ENCODE results near the gene GCHFR.

GCHFR gene

DNA sequence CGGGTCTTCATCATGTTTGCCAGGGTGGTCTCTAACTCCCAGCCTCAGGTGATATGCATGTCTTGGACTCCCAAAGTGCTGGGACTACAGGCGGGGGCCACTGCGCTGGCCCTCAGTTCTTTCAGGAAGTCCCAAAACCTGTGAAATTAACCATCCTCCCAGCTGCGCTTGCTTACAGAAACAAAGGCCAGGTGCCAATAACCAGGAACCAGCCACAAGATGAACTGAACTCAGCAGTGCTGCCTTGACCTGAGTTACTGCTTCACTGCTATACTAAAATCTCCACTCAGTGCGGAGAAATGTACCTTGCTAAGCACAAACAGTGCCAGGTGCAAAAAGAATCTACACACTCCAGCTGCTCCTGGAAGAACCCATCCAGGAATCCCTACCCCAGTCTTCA, 3.9 kb upstream of the GCHFR start:
- H3K36me3 ChIP-seq (ENCODE audit: control insufficient read depth, insufficient read depth, low read length): no peaks in the 10 kb centered on the region
- H3K4me1 ChIP-seq (ENCODE audit: control insufficient read depth, insufficient read depth, low read length): peaks cover 3% of the 10 kb centered on the region
- H3K27ac ChIP-seq (ENCODE audit: low read depth, low read length): no peak overlapping the region
- H3K9ac ChIP-seq (ENCODE audit: low read length): no peak overlapping the region
- no peak overlapping the region for H3K4me3 ChIP-seq (ENCODE audit: low read length)
- no peaks in the 10 kb centered on the region for H3K27me3 ChIP-seq (ENCODE audit: control insufficient read depth, insufficient read depth, low read length)

DNA sequence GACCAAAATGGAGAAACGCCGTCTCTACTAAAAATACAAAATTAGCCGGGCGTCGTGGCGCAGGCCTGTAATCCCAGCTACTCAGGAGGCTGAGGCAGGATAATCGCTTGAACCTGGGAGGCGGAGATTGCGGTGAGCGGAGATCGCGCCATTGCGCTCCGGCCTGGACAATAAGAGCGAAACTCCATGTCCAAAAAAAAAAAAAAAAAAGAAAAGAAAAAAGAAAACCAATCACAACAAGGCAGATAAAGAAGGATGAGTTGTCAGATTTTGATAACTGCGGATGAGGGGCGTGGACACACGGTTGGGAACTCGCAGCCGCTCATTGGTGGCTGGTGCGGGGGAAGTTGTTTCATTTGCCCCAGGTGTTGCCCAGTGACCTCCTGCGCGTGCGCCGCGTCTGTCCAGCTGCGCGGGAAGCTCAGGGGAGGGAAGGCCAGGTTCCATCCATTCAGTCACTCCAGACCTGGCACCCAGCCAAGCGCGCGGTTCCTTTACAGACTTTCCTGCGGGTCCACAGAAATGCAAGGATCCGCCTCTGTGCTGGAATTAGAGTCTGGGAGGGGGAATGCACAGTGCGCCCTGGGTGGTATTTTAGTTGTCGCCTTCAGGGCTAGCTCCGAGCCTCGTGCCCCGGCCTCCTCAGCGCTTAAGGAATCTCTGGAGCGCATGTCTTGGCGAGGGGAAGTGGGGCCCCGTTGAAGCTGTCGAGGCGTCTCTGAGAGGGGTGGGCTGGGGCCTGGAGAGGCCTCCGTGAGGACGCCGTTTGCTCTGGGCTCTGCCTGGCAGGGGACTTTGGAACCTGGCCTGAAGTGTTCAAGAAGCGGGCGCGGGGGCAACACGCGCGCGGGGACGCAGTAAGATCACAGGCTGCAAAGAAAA, 708 bp upstream of the GCHFR start:
- Histone ChIP-seq H3K36me3 (ENCODE audit: control insufficient read depth, insufficient read depth, low read length) (no peaks in the 10 kb centered on the region), H3K4me1 (ENCODE audit: control insufficient read depth, insufficient read depth, low read length) (peaks cover 3% of the 10 kb centered on the region), H3K27me3 (ENCODE audit: control insufficient read depth, insufficient read depth, low read length) (no peaks in the 10 kb centered on the region), H3K4me3 (ENCODE audit: low read length) (peak overlapping the region; percentile 72), H3K9ac (ENCODE audit: low read length) (no peak overlapping the region), H3K27ac (ENCODE audit: low read depth, low read length) (no peak overlapping the region)

DNA sequence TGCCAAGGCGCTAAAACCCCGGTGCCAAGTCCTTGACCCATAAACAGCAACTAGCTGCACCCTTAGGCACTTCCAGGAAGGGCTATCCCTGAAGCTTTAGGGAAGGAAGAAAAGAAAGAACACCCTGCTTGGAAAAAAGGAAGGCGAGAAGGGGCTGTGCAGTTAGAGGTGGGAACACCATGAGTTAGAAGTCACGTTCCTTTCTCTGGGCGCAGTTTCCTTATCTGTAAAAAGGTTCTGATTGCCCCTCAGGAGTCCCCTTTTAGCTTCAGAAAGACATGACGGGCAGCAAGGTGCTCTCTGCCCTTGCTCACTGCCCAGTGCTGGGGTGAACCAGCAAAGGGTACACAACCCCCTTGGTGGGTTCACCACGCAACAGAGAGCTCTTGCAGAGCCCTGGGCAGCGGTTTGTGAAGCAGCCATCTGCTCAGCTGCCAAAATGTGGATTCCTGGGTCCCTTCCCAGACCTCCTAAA, 798 bp downstream of the GCHFR start:
- Histone ChIP-seq H3K4me3 (ENCODE audit: low read length) (peak overlapping the region; percentile 72), H3K4me1 (ENCODE audit: control insufficient read depth, insufficient read depth, low read length) (peaks cover 3% of the 10 kb centered on the region), H3K9ac (ENCODE audit: low read length) (peak overlapping the region; percentile 19), H3K27ac (ENCODE audit: low read depth, low read length) (no peak overlapping the region), H3K27me3 (ENCODE audit: control insufficient read depth, insufficient read depth, low read length) (no peaks in the 10 kb centered on the region), H3K36me3 (ENCODE audit: control insufficient read depth, insufficient read depth, low read length) (no peaks in the 10 kb centered on the region)

DNA sequence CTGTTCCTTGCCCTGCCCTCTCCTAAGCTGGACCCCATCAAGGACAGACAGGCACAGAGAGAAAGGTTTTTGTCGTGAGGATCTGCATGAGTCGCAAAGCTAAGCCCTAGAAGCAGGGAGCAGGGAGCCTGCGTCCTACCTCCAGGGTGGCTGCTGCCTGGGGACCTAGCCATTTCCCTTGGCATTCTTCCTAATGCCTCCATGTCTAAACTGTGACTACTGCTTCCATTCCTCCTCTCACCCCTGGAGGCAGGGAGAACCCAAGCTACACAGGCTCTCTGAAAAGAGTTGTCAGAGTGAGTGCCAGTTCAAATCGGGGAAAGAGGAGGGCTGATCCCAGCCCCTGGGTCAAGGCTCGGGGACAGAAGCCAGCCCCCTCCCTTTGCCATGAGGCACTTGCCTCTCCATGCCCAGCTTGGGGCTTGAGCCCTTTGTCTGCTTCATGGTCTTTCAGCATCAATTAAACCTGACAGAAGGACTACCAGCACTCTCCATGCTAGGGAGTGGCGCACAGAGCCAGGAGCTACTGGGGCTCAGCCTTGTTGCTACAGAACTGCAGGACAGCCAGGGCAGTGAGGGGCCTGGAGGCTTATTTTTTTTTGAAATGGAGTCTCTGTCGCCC, 2.4 kb downstream of the GCHFR start:
- Histone ChIP-seq H3K27ac (ENCODE audit: low read depth, low read length) (no peak overlapping the region), H3K4me3 (ENCODE audit: low read length) (no peak overlapping the region), H3K36me3 (ENCODE audit: control insufficient read depth, insufficient read depth, low read length) (no peaks in the 10 kb centered on the region), H3K9ac (ENCODE audit: low read length) (no peak overlapping the region), H3K4me1 (ENCODE audit: control insufficient read depth, insufficient read depth, low read length) (peaks cover 3% of the 10 kb centered on the region), H3K27me3 (ENCODE audit: control insufficient read depth, insufficient read depth, low read length) (no peaks in the 10 kb centered on the region)

GRCh38 chr15:40766906-40767837, 3.3 kb downstream of the GCHFR start:
- peaks cover 3% of the 10 kb centered on the region for H3K4me1 ChIP-seq (ENCODE audit: control insufficient read depth, insufficient read depth, low read length)
- H3K36me3 ChIP-seq (ENCODE audit: control insufficient read depth, insufficient read depth, low read length): peaks cover 2% of the 10 kb centered on the region
- no peak overlapping the region for H3K4me3 ChIP-seq (ENCODE audit: low read length)
- H3K9ac ChIP-seq (ENCODE audit: low read length): no peak overlapping the region
- H3K27ac ChIP-seq (ENCODE audit: low read depth, low read length): no peak overlapping the region
- no peaks in the 10 kb centered on the region for H3K27me3 ChIP-seq (ENCODE audit: control insufficient read depth, insufficient read depth, low read length)

GRCh38 chr15:40767838-40768500, 4.1 kb downstream of the GCHFR start:
- peaks cover 3% of the 10 kb centered on the region for H3K4me1 ChIP-seq (ENCODE audit: control insufficient read depth, insufficient read depth, low read length)
- no peak overlapping the region for H3K9ac ChIP-seq (ENCODE audit: low read length)
- no peak overlapping the region for H3K27ac ChIP-seq (ENCODE audit: low read depth, low read length)

GRCh38 chr15:40768521-40769273, 4.8 kb downstream of the GCHFR start:
- no peaks in the 10 kb centered on the region for H3K4me1 ChIP-seq (ENCODE audit: control insufficient read depth, insufficient read depth, low read length)
- H3K27ac ChIP-seq (ENCODE audit: low read depth, low read length): no peak overlapping the region
- H3K9ac ChIP-seq (ENCODE audit: low read length): no peak overlapping the region
- no peaks in the 10 kb centered on the region for H3K27me3 ChIP-seq (ENCODE audit: control insufficient read depth, insufficient read depth, low read length)
- no peak overlapping the region for H3K4me3 ChIP-seq (ENCODE audit: low read length)
- peaks cover 8% of the 10 kb centered on the region for H3K36me3 ChIP-seq (ENCODE audit: control insufficient read depth, insufficient read depth, low read length)

More at GRCh38 chr15:40767838-40768500, 4.1 kb downstream of the GCHFR start:
- Histone ChIP-seq H3K4me3 (ENCODE audit: low read length) (no peak overlapping the region), H3K36me3 (ENCODE audit: control insufficient read depth, insufficient read depth, low read length) (peaks cover 8% of the 10 kb centered on the region), H3K27me3 (ENCODE audit: control insufficient read depth, insufficient read depth, low read length) (no peaks in the 10 kb centered on the region)

DNA sequence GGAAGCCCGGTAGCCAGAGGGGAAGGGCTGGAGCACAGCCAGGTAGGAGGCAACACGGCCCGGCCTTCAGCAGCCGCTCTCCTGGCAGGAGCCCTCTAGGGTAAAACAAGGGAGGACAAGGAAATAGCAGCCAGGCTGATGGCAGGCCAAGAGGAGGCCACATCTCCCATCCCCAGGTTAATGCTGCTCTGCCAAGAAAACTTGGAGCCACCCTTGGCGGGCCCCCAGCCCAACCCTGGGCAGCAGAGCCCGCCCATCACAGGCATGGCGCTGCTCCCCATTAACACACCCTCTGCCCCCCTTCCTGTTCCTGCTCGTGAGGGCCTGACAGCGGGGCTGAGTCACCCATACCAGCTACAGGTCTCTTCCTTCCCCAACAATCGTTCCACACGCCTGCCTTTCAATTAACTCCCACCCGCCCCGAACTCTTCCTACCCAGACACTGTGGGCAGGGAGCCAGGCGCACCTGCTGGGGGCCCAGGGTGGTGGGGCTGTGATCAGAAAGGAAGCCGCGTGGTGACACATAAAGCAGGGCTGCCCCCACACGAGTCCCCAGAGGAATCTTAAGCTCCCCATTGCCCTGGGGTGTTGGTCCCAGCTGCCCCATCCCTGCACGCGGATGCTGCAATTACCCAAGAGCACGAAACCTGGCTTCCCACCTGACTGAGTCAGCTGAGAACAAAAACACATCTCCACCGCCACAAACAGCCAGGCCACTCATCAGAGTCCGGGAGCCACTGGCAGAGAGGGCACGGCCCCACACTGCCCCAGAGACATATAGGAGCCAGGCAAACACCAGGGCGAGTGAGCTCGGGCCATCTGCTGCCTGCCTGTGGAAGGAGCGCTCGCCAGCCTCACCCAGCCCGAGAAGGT, 5.6 kb downstream of the GCHFR start, which contains the start of gene C15orf62:
Gene C15orf62, plus strand, starts transcription at position 707 of the 873 bp plus-strand sequence. CDS start 516 bp downstream, outside the sequence.
- H3K27me3 ChIP-seq (ENCODE audit: control insufficient read depth, insufficient read depth, low read length): no peaks in the 10 kb centered on the region
- H3K36me3 ChIP-seq (ENCODE audit: control insufficient read depth, insufficient read depth, low read length): peaks cover 12% of the 10 kb centered on the region
- H3K4me3 ChIP-seq (ENCODE audit: low read length): no peak within 1 kb of the TSS
- no peak within 1 kb of the TSS for H3K27ac ChIP-seq (ENCODE audit: low read depth, low read length)
- H3K9ac ChIP-seq (ENCODE audit: low read length): no peak within 1 kb of the TSS
- no peaks in the 10 kb centered on the region for H3K4me1 ChIP-seq (ENCODE audit: control insufficient read depth, insufficient read depth, low read length)

DNA sequence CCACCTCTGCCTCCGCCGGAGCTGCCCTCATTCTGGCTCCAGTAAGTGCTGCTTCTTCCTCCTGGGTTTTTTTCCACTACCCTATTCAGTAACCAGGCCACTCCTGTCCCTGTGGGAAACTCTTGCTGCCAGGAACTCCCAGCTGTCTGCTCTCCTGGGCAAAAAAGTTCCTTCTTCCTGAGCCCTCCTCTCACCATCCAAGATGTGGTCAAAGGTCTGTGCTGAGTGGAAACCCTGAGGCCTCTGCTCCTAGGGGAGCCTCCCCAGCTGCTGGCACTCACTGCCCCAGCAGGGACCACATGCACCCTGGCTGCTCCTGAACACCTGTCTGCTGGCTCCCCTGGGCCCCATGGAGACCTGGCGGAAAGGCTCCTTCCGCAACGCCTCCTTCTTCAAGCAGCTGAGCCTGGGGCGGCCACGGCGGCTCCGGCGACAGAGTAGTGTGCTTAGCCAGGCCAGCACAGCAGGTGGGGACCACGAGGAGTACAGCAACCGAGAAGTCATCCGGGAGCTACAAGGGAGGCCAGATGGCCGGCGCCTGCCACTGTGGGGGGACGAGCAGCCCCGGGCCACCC, 6.4 kb downstream of the GCHFR start:
- Histone ChIP-seq H3K9ac (ENCODE audit: low read length) (no peak overlapping the region), H3K36me3 (ENCODE audit: control insufficient read depth, insufficient read depth, low read length) (peaks cover 19% of the 10 kb centered on the region), H3K27ac (ENCODE audit: low read depth, low read length) (no peak overlapping the region), H3K4me1 (ENCODE audit: control insufficient read depth, insufficient read depth, low read length) (no peaks in the 10 kb centered on the region), H3K4me3 (ENCODE audit: low read length) (no peak overlapping the region), H3K27me3 (ENCODE audit: control insufficient read depth, insufficient read depth, low read length) (no peaks in the 10 kb centered on the region)

DNA sequence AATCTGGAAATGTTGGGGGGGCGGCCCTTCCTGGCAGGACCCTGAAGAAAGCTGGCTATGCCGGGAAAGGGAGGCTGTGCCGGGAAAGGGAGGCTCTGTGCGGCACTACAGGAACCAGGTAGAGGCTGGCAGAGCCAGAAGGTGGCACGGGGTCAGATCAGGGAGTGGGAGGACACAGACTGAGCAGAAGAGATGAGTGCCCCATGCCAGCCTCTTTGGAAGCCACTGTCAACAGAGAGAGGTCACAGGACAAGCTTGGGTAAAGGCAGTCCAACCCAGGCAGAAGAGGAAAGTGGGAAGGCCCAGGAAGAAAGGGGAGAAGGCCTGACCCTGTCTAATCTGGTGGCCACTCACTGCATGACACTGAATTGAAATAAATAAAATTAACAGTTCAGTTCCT, 7.4 kb downstream of the GCHFR start:
- peaks cover 29% of the 10 kb centered on the region for H3K36me3 ChIP-seq (ENCODE audit: control insufficient read depth, insufficient read depth, low read length)
- no peak overlapping the region for H3K27ac ChIP-seq (ENCODE audit: low read depth, low read length)
- H3K27me3 ChIP-seq (ENCODE audit: control insufficient read depth, insufficient read depth, low read length): no peaks in the 10 kb centered on the region
- H3K4me1 ChIP-seq (ENCODE audit: control insufficient read depth, insufficient read depth, low read length): no peaks in the 10 kb centered on the region
- no peak overlapping the region for H3K4me3 ChIP-seq (ENCODE audit: low read length)
- H3K9ac ChIP-seq (ENCODE audit: low read length): no peak overlapping the region

All from rectal smooth muscle tissue (tissue), 1 donor.